ES-I3 (cell line): ENCODE data around the gene ADCY9.
"Not testable (repeated sequence)": the region's sequence is repeated elsewhere in the genome, so short reads cannot be mapped to it uniquely, and the experiment has no call there.

Source experiments
- H3K36me3 ChIP-seq: 2 replicates; pipeline ENCODE4 v1.6.1; 2013; ENCODE audit warnings: mild to moderate bottlenecking, low read length, control low read depth, moderate library complexity; ENCODE audit not compliant: insufficient read depth
- H3K4me1 ChIP-seq: 2 replicates; pipeline ENCODE4 v1.6.1; 2013; ENCODE audit warnings: mild to moderate bottlenecking, control low read depth, low read length; ENCODE audit not compliant: insufficient read depth
- H3K9ac ChIP-seq: 2 replicates; pipeline ENCODE4 v1.6.1; 2013; ENCODE audit warnings: low read depth, mild to moderate bottlenecking, low read length, moderate library complexity
- H3K9me3 ChIP-seq: 2 replicates; pipeline ENCODE4 v1.6.1; 2013; ENCODE audit warnings: mild to moderate bottlenecking, low read length, moderate library complexity; ENCODE audit not compliant: control insufficient read depth, insufficient read depth

Gene ADCY9

DNA sequence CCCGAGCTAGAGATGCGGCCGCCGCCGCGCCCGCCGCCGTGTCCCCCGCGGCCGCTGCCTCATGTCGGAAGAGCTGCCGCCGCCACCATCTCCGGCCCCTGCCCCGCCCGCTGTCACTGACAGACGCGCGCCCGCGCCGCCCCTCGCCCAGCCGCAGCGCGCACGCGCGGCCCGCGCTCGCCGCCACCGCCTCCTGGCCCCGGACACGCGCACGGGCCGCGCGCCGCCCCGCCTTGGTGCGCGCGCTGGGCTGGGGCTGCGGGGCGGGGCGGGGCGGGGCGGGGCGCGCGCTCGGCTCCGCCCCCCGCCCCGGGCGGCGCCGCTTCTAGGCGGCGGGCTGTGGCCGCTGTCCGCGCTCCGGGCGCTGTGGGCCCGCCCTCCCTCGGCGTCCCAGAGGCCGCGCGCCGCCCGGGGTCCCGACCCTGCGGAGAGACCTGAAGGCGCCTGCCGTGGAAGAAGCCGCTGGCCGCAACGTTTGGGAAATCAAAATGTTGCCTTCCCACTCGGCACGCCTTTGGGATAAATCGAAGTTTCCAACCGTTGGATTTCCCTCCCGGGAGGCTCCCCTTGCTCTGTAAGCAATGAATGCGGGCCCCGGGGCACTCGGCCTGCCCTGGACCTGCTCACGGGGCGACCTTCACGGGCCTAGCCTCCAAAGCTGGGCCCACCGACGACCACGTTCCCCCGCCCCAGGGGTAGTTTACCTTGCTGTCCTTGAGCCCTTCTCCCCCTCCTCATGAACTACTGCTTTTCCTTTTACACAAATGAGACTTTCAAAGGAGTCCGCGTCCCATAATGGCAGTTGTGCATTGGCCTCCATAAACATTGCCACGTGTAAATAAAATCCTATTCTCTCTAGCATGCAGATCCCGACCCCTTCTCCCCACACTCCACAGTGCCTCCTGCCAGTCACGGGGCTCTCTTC lies at the start of gene ADCY9:
ADCY9 (minus strand) TSS at position 118 of the 925 bp plus-strand sequence. CDS start 1,000 bp downstream, outside the sequence.
- peaks cover 8% of the 10 kb centered on the region; the same call in 1 of the 2 replicates for H3K4me1 ChIP-seq
- H3K9me3 ChIP-seq, result no peaks in the 10 kb centered on the region
- H3K9ac ChIP-seq, result peak within 1 kb of the TSS; percentile 86
- no peaks in the 10 kb centered on the region for H3K36me3 ChIP-seq

- no peak overlapping the region for H3K9ac ChIP-seq
- H3K4me1 ChIP-seq, result no peaks in the 10 kb centered on the region
- no peaks in the 10 kb centered on the region for H3K36me3 ChIP-seq
- H3K9me3 ChIP-seq, result no peaks in the 10 kb centered on the region
These were observed 44.6 kb upstream of the ADCY9 start for GRCh38 chr16:4160658-4161430.

GRCh38 chr16:4159726-4160125 lies 43.5 kb upstream of the ADCY9 start:
- Histone ChIP-seq H3K36me3 (no peaks in the 10 kb centered on the region), H3K9me3 (no peaks in the 10 kb centered on the region), H3K4me1 (no peaks in the 10 kb centered on the region), H3K9ac (no peak overlapping the region)

DNA sequence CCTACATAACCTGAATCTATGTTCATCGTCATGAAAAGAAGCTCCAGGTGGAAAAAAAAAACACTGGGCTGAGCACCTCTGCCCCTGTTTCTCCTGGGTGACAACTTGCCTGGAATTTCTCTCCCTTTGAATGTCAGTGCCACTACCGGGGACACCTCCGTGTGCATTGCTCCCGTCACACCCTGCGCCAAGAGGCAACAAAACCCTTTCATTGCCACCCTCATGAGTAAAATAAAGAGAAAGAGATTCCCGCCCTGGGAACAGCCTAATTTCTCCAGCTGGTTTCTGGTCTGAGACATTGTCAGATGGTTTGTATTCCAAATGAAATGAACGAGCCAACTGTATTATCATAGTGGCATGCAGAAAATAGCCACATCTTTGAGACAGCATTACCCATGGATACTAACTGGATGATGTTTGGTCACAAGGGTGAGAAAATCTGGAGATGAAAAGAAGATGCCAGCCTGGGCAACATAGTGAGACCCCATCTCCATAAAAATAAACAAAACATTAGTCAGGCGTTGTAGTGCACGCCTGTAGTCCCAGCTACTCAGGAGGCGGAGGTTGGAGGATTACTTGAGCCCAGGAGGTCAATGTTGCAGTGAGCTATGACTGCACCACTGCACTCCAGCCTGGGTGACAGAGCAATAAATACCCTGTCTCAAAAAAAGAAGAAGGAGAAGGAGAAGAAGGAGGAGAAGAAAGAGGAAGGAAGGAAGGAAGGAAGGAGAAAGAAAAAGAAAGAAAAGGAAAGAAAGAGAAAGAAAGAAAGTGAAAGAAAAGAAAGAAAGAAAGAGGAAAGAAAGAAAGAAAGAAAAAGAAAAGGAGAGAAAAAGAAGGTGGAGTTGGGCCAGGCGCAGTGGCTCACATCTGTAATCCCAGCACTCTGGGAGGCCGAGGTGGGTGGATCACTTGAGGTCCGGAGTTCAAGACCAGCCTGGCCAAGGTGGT lies 42.2 kb upstream of the ADCY9 start:
- H3K36me3 ChIP-seq, result no peaks in the 10 kb centered on the region
- no peak overlapping the region for H3K9ac ChIP-seq
- H3K9me3 ChIP-seq, result no peaks in the 10 kb centered on the region
- no peaks in the 10 kb centered on the region for H3K4me1 ChIP-seq

DNA sequence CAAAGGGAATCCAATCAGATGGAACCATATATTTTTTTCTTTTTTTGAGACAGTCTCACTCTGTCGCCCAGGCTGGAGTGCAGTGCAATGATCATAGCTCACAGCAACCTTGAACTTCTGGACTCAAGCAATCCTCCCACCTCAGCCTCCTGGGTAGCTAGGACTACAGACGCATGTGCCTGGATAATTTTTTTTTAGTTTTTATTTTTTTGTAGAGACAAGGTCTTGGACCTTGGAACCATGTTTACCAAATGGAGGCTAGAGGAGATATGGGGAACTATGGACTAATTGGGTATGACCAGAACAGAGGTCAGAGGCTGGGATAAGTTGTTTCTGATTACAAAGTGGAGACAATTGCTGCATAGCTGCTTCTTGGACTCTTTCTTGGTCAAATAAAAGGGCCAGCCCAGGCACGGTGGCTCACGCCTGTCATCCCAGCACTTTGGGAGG lies 41.2 kb upstream of the ADCY9 start:
- H3K4me1 ChIP-seq, result no peaks in the 10 kb centered on the region
- H3K9ac ChIP-seq, result no peak overlapping the region
- no peaks in the 10 kb centered on the region for H3K36me3 ChIP-seq
- H3K9me3 ChIP-seq, result no peaks in the 10 kb centered on the region

DNA sequence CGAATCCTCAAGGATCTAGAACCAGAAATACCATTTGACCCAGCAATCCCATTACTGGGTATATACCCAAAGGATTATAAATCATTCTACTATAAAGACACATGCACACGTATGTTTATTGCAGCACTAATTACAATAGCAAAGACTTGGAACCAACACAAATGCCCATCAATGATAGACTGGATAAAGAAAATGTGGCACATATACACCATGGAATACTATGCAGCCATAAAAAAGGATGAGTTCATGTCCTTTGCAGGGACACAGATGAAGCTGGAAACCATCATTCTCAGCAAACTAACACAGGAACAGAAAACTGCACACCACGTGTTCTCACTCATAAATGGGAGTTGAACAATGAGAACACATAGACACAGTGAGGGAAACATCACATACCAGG lies 40.3 kb upstream of the ADCY9 start:
- H3K9me3 ChIP-seq, H3K9ac ChIP-seq, H3K36me3 ChIP-seq, H3K4me1 ChIP-seq: not testable (repeated sequence)

- not testable (repeated sequence) for H3K9ac ChIP-seq, H3K36me3 ChIP-seq, H3K9me3 ChIP-seq, H3K4me1 ChIP-seq
These were observed 37.1 kb upstream of the ADCY9 start for GRCh38 chr16:4153364-4153763.

DNA sequence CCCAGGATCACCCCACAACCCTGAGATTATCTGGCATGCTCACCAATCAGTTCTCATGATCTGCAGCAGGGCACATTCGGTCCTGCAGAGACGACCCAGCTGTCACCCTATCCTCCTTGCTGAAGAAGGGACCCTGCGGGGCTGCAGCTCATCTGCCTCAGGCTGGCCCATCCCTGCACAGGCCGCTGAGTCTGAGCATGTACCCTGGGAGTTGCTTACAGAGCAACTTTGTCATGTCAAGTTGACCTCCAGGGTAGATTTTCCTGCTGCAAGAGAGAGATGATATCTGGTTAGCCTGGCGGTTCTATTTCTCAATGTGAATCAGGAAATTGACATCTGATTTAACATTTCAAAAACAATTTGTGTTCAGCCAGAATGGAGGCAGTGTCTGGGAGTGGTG lies 36.0 kb upstream of the ADCY9 start:
- no peaks in the 10 kb centered on the region for H3K36me3 ChIP-seq
- H3K9me3 ChIP-seq, result peaks cover 2% of the 10 kb centered on the region; the same call in 1 of the 2 replicates
- H3K9ac ChIP-seq, result no peak overlapping the region
- no peaks in the 10 kb centered on the region for H3K4me1 ChIP-seq

DNA sequence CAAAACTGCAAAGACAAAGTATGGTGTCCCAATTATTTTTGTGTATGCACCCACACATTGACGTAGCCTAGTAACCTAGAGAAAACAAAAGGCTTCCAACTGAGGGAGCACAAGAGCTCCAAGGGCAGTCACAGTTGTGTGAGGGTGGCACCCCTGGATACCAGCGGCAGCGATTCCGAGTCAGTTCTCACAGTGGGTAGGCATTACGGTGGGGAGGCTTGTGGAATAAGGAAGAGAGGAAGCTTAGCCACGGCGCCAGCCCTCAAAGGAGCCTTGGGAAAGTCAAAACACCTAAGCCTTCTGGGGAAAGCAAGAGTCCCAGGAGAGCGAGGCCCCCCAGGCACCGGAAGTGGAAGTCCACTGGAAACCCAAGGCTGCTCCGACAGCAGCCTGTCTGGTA lies 31.0 kb upstream of the ADCY9 start:
- no peaks in the 10 kb centered on the region for H3K4me1 ChIP-seq
- H3K9me3 ChIP-seq, result peaks cover 2% of the 10 kb centered on the region; the same call in 1 of the 2 replicates
- no peaks in the 10 kb centered on the region for H3K36me3 ChIP-seq
- no peak overlapping the region for H3K9ac ChIP-seq

- Histone ChIP-seq H3K9me3 (no peaks in the 10 kb centered on the region), H3K4me1 (no peaks in the 10 kb centered on the region), H3K9ac (no peak overlapping the region)
These were observed 26.0 kb upstream of the ADCY9 start for GRCh38 chr16:4142268-4142667.

DNA sequence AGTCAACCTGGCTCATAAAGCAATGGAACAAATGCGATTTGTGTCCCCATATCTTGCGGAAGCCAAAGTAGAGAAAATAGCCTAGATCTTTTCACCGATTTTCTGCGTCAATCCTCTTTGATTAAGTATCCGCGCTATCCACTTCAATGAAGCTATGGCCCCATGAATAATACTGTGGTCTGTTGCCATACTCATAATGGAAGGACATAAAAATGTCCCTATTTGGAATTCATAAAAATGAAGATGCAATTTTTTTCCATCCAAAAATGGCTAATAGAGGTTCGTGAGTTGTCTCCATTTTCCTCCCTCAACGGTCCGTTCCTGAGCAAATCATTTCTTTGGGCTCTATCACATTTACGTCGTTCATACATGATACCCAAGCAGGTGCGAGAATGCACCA lies 25.4 kb upstream of the ADCY9 start:
- no peaks in the 10 kb centered on the region for H3K36me3 ChIP-seq
- H3K9ac ChIP-seq, result no peak overlapping the region
- no peaks in the 10 kb centered on the region for H3K9me3 ChIP-seq
- H3K4me1 ChIP-seq, result no peaks in the 10 kb centered on the region

More at GRCh38 chr16:4142268-4142667, 26.0 kb upstream of the ADCY9 start:
- H3K36me3 ChIP-seq, result no peaks in the 10 kb centered on the region

DNA sequence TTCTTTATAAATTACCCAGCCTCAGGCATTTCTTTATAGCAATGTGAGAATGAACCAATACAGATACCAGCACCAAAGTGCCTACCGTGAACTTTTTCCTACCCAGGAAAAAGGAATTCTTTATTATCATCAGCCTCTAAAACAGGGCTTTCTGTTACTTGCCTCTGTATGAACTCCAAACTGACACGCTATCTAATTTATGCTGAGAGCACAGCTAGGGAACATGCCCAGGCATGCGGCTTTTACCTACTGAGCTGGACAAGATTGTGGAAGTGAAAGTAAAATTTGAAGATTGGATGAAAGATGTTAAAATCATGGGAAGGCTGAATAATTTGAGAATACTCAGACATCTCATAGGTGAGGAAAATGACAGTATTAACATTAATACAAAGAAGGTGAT lies 24.4 kb upstream of the ADCY9 start:
- no peaks in the 10 kb centered on the region for H3K9me3 ChIP-seq
- H3K36me3 ChIP-seq, result no peaks in the 10 kb centered on the region
- H3K9ac ChIP-seq, result no peak overlapping the region
- peaks cover 9% of the 10 kb centered on the region for H3K4me1 ChIP-seq

DNA sequence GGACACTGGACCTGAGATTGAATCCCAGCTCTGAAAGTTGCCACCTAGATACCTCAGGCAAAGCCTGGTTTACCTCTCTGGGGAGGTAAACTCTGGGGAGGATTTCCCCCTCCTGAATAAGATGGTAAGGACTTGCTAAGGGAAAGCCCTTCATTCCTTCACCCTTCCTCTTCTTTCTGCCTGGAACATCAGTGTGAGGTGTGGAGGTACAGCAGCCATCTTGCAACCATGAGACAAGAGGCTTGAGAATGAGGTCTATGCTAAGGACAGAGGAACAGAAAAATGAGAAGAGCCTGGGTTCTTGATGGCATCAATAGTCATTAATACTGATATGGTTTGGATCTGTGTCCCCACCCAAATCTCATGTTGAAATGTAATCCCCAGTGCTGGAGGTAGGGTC lies 23.7 kb upstream of the ADCY9 start:
- H3K9ac ChIP-seq, result no peak overlapping the region
- no peaks in the 10 kb centered on the region for H3K36me3 ChIP-seq
- H3K9me3 ChIP-seq, result no peaks in the 10 kb centered on the region
- peaks cover 9% of the 10 kb centered on the region for H3K4me1 ChIP-seq

- no peak overlapping the region for H3K9ac ChIP-seq
- H3K4me1 ChIP-seq, result peaks cover 9% of the 10 kb centered on the region
- no peaks in the 10 kb centered on the region for H3K36me3 ChIP-seq
- H3K9me3 ChIP-seq, result no peaks in the 10 kb centered on the region
These were observed 22.5 kb upstream of the ADCY9 start for GRCh38 chr16:4138713-4139112.
